ENCODE measurements around the gene HNRNPL. TPM values are rescaled to one million over a fixed set of nuclear protein-coding genes. Genes with fewer than 3 reads are reported as not detected.

HNRNPL gene
- total RNA-seq, 1 donor from 2014 or later: 190 TPM

- no peaks in the 10 kb centered on the region for H3K9me3 ChIP-seq
- H3K27ac ChIP-seq: no peak overlapping the region
- peaks cover 0 to 30% of the 10 kb centered on the region in 2 donors for H3K36me3 ChIP-seq
- no peak overlapping the region for H3K4me3 ChIP-seq
- peak in 1 of 2 donors; percentile 88 for DNase-seq (ENCODE audit: extremely low spot score in 2 of 2)
- no peaks in the 10 kb centered on the region for H3K27me3 ChIP-seq
- H3K4me1 ChIP-seq: peaks cover 6% of the 10 kb centered on the region
- intact Hi-C loops (cut with DNase I): no loop called here
- TF ChIP-seq, protein P1, sequence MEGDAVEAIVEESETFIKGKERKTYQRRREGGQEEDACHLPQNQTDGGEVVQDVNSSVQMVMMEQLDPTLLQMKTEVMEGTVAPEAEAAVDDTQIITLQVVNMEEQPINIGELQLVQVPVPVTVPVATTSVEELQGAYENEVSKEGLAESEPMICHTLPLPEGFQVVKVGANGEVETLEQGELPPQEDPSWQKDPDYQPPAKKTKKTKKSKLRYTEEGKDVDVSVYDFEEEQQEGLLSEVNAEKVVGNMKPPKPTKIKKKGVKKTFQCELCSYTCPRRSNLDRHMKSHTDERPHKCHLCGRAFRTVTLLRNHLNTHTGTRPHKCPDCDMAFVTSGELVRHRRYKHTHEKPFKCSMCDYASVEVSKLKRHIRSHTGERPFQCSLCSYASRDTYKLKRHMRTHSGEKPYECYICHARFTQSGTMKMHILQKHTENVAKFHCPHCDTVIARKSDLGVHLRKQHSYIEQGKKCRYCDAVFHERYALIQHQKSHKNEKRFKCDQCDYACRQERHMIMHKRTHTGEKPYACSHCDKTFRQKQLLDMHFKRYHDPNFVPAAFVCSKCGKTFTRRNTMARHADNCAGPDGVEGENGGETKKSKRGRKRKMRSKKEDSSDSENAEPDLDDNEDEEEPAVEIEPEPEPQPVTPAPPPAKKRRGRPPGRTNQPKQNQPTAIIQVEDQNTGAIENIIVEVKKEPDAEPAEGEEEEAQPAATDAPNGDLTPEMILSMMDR (IDR thresholded peaks at IDR 0.05): no peak
- TF ChIP-seq POLR2AphosphoS5 (IDR thresholded peaks at IDR 0.05; ENCODE audit: insufficient read depth in 1 of 2, low read depth in 1 of 2) (no peak), POLR2A (IDR thresholded peaks at IDR 0.05) (no peak)
Observed at GRCh38 chr19:38880882-38881609, 31.3 kb upstream of the HNRNPL start.

- H3K4me1 ChIP-seq: peaks cover 6% of the 10 kb centered on the region
- no peak overlapping the region for H3K4me3 ChIP-seq
- intact Hi-C loops (cut with DNase I): no loop called here
- H3K27me3 ChIP-seq: no peaks in the 10 kb centered on the region
- TF ChIP-seq POLR2A (IDR thresholded peaks at IDR 0.05) (no peak), POLR2AphosphoS5 (IDR thresholded peaks at IDR 0.05; ENCODE audit: insufficient read depth in 1 of 2, low read depth in 1 of 2) (no peak)
- TF ChIP-seq, protein P1 (IDR thresholded peaks at IDR 0.05): no peak
- H3K9me3 ChIP-seq: no peaks in the 10 kb centered on the region
- no peak for DNase-seq (ENCODE audit: extremely low spot score in 2 of 2)
- peaks cover 0 to 30% of the 10 kb centered on the region in 2 donors for H3K36me3 ChIP-seq
- H3K27ac ChIP-seq: no peak overlapping the region
Observed at GRCh38 chr19:38880076-38880881, 30.5 kb upstream of the HNRNPL start.

GRCh38 chr19:38879400-38879751 is 29.6 kb upstream of the HNRNPL start:
- no peaks in the 10 kb centered on the region for H3K27me3 ChIP-seq
- no peaks in the 10 kb centered on the region for H3K9me3 ChIP-seq
- H3K4me3 ChIP-seq: no peak overlapping the region
- no peak for TF ChIP-seq POLR2AphosphoS5 (IDR thresholded peaks at IDR 0.05; ENCODE audit: insufficient read depth in 1 of 2, low read depth in 1 of 2)
- TF ChIP-seq, protein P1 (IDR thresholded peaks at IDR 0.05): no peak
- TF ChIP-seq POLR2A (IDR thresholded peaks at IDR 0.05): no peak
- peak in 1 of 2 donors; percentile 85 for DNase-seq (ENCODE audit: extremely low spot score in 2 of 2)
- H3K4me1 ChIP-seq: peaks cover 6% of the 10 kb centered on the region
- H3K27ac ChIP-seq: no peak overlapping the region
- intact Hi-C loops (cut with DNase I): no loop called here
- peaks cover 0 to 30% of the 10 kb centered on the region in 2 donors for H3K36me3 ChIP-seq

DNA sequence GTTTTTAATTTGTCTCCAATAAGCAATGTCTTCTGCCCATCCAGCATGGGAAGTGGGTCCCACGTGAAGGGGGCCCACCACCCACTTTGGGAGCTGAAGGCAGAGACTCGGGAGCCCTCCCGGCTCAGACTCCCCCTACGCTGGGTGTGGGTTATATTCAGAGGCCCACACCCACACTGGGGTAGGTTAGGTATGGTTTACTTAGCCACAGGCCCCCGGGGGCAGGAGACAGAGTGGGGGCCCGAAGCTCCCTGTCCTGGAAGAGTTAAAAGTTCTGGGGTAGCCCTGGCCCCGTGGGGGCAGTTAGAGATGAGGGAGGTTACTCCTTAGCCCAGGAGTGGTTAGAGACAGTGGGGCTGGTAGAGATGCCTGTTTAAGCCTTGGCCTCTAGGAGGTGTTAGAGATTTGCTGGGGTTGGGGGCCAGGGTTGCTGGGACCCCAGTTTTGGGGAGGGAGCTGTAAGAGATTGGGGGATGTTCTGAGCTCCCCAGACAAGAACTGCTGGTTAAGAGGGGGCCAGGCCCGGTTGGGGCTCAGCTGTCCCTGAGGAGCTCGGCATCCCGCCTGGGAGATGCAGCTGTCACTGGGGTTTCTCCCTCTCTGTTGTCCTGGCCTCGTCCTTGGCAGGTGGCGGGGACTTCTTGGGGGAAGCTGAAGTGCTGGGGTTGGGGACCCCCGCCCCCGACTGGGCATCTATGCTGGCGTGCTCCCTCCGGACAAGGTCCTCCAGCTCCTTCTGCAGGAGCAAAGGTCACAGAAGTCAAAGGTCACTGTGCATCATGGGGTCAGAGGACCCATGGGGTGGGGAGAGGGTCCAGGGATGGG is 29.0 kb upstream of the HNRNPL start:
- Histone ChIP-seq H3K4me1 (peaks cover 6% of the 10 kb centered on the region), H3K9me3 (no peaks in the 10 kb centered on the region), H3K27me3 (no peaks in the 10 kb centered on the region), H3K27ac (peak overlapping the region; percentile 45), H3K36me3 (peaks cover 0 to 26% of the 10 kb centered on the region in 2 donors), H3K4me3 (no peak overlapping the region)
- TF ChIP-seq POLR2A (IDR thresholded peaks at IDR 0.05): no peak
- TF ChIP-seq, protein P1 (IDR thresholded peaks at IDR 0.05): no peak
- TF ChIP-seq POLR2AphosphoS5 (IDR thresholded peaks at IDR 0.05; ENCODE audit: insufficient read depth in 1 of 2, low read depth in 1 of 2): no peak
- intact Hi-C loops (cut with DNase I): no loop called here
- no peak for DNase-seq (ENCODE audit: extremely low spot score in 2 of 2)
